ENCODE measurements around the gene RHOXF2B.
"Not testable (repeated sequence)": the region's sequence is repeated elsewhere in the genome, so short reads cannot be mapped to it uniquely, and the experiment has no call there.

Gene RHOXF2B

GRCh38 chrX:120036704-120037103, 40.8 kb downstream of the RHOXF2B start:
- Histone ChIP-seq H3K36me3 (ENCODE audit: control insufficient read depth in 1 of 2, insufficient read depth in 2 of 2, low read depth in 1 of 2, low read length in 2 of 2) (no peaks in the 10 kb centered on the region), H4K8ac (ENCODE audit: low read length) (no peak overlapping the region), H3K4me1 (ENCODE audit: control insufficient read depth, insufficient read depth, low read depth, low read length) (no peaks in the 10 kb centered on the region), H3K9me3 (ENCODE audit: control insufficient read depth, low read length) (no peaks in the 10 kb centered on the region), H2BK15ac (ENCODE audit: low read depth, poor library complexity, severe bottlenecking) (no peak overlapping the region), H3K23ac (ENCODE audit: low read length in 2 of 2) (no peak overlapping the region), H3K4me3 (ENCODE audit: insufficient read depth in 1 of 2, low read depth in 1 of 2, low read length in 2 of 2) (no peak overlapping the region), H3K79me1 (replicated peaks; ENCODE audit: low read length, poor library complexity, severe bottlenecking) (no peaks in the 10 kb centered on the region), H2BK120ac (ENCODE audit: low read depth, low read length) (no peak overlapping the region), H3K27me3 (ENCODE audit: control insufficient read depth in 1 of 2, insufficient read depth in 1 of 2, low read length in 2 of 2) (peaks cover 0 to 3% of the 10 kb centered on the region in 2 experiments), H3K9ac (ENCODE audit: low read length) (no peak overlapping the region), H3K4me2 (ENCODE audit: low read length, poor library complexity, severe bottlenecking) (no peak overlapping the region), H2BK12ac (ENCODE audit: low read length in 2 of 2) (no peak overlapping the region), H2BK5ac (ENCODE audit: low read depth, low read length, poor library complexity, severe bottlenecking) (no peak overlapping the region), H3K4ac (ENCODE audit: low read depth in 1 of 2, low read length in 2 of 2) (no peak overlapping the region), H4K91ac (ENCODE audit: low read length) (no peak overlapping the region), H2AFZ (ENCODE audit: low read depth, low read length) (no peak overlapping the region), H3K27ac (ENCODE audit: low read length, poor library complexity, severe bottlenecking) (no peak overlapping the region), H2AK5ac (ENCODE audit: low read length, severe bottlenecking) (no peak overlapping the region), H3K14ac (ENCODE audit: low read length in 2 of 2) (no peak overlapping the region), H3K18ac (ENCODE audit: low read depth in 1 of 2, low read length in 2 of 2) (no peak overlapping the region)
- WGBS: no CpG with 5 or more reads among the region's 1 CpG
- DNase-seq: no peak

- H3K27me3 ChIP-seq (ENCODE audit: control insufficient read depth in 1 of 2, insufficient read depth in 1 of 2, low read length in 2 of 2); H3K4me2 ChIP-seq (ENCODE audit: low read length, poor library complexity, severe bottlenecking); H2BK15ac ChIP-seq (ENCODE audit: low read depth, poor library complexity, severe bottlenecking); H4K91ac ChIP-seq (ENCODE audit: low read length); H2BK5ac ChIP-seq (ENCODE audit: low read depth, low read length, poor library complexity, severe bottlenecking); H4K8ac ChIP-seq (ENCODE audit: low read length); H2AFZ ChIP-seq (ENCODE audit: low read depth, low read length); H3K4me1 ChIP-seq (ENCODE audit: control insufficient read depth, insufficient read depth, low read depth, low read length); H2BK12ac ChIP-seq (ENCODE audit: low read length in 2 of 2); H3K9me3 ChIP-seq (ENCODE audit: control insufficient read depth, low read length); H3K79me1 ChIP-seq (replicated peaks; ENCODE audit: low read length, poor library complexity, severe bottlenecking); H3K27ac ChIP-seq (ENCODE audit: low read length, poor library complexity, severe bottlenecking); H3K4me3 ChIP-seq (ENCODE audit: insufficient read depth in 1 of 2, low read depth in 1 of 2, low read length in 2 of 2); H3K23ac ChIP-seq (ENCODE audit: low read length in 2 of 2); H2AK5ac ChIP-seq (ENCODE audit: low read length, severe bottlenecking); H3K18ac ChIP-seq (ENCODE audit: low read depth in 1 of 2, low read length in 2 of 2); H3K9ac ChIP-seq (ENCODE audit: low read length); H2BK120ac ChIP-seq (ENCODE audit: low read depth, low read length); H3K36me3 ChIP-seq (ENCODE audit: control insufficient read depth in 1 of 2, insufficient read depth in 2 of 2, low read depth in 1 of 2, low read length in 2 of 2); H3K4ac ChIP-seq (ENCODE audit: low read depth in 1 of 2, low read length in 2 of 2); DNase-seq; H3K14ac ChIP-seq (ENCODE audit: low read length in 2 of 2): not testable (repeated sequence)
- 20% methylated on average over 2 of the region's 9 CpGs for WGBS
Observed at GRCh38 chrX:120035522-120036309, 41.8 kb downstream of the RHOXF2B start.

GRCh38 chrX:120029354-120029753, 48.1 kb downstream of the RHOXF2B start:
- Histone ChIP-seq H4K91ac (ENCODE audit: low read length) (no peak overlapping the region), H3K9ac (ENCODE audit: low read length) (no peak overlapping the region), H2BK15ac (ENCODE audit: low read depth, poor library complexity, severe bottlenecking) (no peak overlapping the region), H3K4me3 (ENCODE audit: insufficient read depth in 1 of 2, low read depth in 1 of 2, low read length in 2 of 2) (no peak overlapping the region), H3K79me1 (replicated peaks; ENCODE audit: low read length, poor library complexity, severe bottlenecking) (no peaks in the 10 kb centered on the region), H3K18ac (ENCODE audit: low read depth in 1 of 2, low read length in 2 of 2) (no peak overlapping the region), H2BK5ac (ENCODE audit: low read depth, low read length, poor library complexity, severe bottlenecking) (no peak overlapping the region), H3K27ac (ENCODE audit: low read length, poor library complexity, severe bottlenecking) (no peak overlapping the region), H2AFZ (ENCODE audit: low read depth, low read length) (no peak overlapping the region), H3K14ac (ENCODE audit: low read length in 2 of 2) (no peak overlapping the region), H3K27me3 (ENCODE audit: control insufficient read depth in 1 of 2, insufficient read depth in 1 of 2, low read length in 2 of 2) (no peaks in the 10 kb centered on the region), H3K36me3 (ENCODE audit: control insufficient read depth in 1 of 2, insufficient read depth in 2 of 2, low read depth in 1 of 2, low read length in 2 of 2) (no peaks in the 10 kb centered on the region), H3K4me2 (ENCODE audit: low read length, poor library complexity, severe bottlenecking) (no peak overlapping the region), H2AK5ac (ENCODE audit: low read length, severe bottlenecking) (no peak overlapping the region), H3K4ac (ENCODE audit: low read depth in 1 of 2, low read length in 2 of 2) (no peak overlapping the region), H3K23ac (ENCODE audit: low read length in 2 of 2) (no peak overlapping the region), H2BK12ac (ENCODE audit: low read length in 2 of 2) (no peak overlapping the region), H4K8ac (ENCODE audit: low read length) (no peak overlapping the region), H3K4me1 (ENCODE audit: control insufficient read depth, insufficient read depth, low read depth, low read length) (no peaks in the 10 kb centered on the region), H2BK120ac (ENCODE audit: low read depth, low read length) (no peak overlapping the region), H3K9me3 (ENCODE audit: control insufficient read depth, low read length) (no peaks in the 10 kb centered on the region)
- WGBS: no CpG with 5 or more reads among the region's 3 CpGs
- no peak for DNase-seq

GRCh38 chrX:120023259-120023658, 54.2 kb downstream of the RHOXF2B start:
- no peak overlapping the region for H4K8ac ChIP-seq (ENCODE audit: low read length)
- H2BK12ac ChIP-seq (ENCODE audit: low read length in 2 of 2): no peak overlapping the region
- WGBS: 63% methylated on average over 2 of the region's 5 CpGs
- no peaks in the 10 kb centered on the region for H3K79me1 ChIP-seq (replicated peaks; ENCODE audit: low read length, poor library complexity, severe bottlenecking)
- H3K27ac ChIP-seq (ENCODE audit: low read length, poor library complexity, severe bottlenecking): no peak overlapping the region
- H3K14ac ChIP-seq (ENCODE audit: low read length in 2 of 2): no peak overlapping the region
- no peaks in the 10 kb centered on the region for H3K4me1 ChIP-seq (ENCODE audit: control insufficient read depth, insufficient read depth, low read depth, low read length)
- H2BK120ac ChIP-seq (ENCODE audit: low read depth, low read length): no peak overlapping the region
- H3K4ac ChIP-seq (ENCODE audit: low read depth in 1 of 2, low read length in 2 of 2): no peak overlapping the region
- H2AFZ ChIP-seq (ENCODE audit: low read depth, low read length): no peak overlapping the region
- H2BK15ac ChIP-seq (ENCODE audit: low read depth, poor library complexity, severe bottlenecking): no peak overlapping the region
- no peak overlapping the region for H4K91ac ChIP-seq (ENCODE audit: low read length)
- no peaks in the 10 kb centered on the region for H3K36me3 ChIP-seq (ENCODE audit: control insufficient read depth in 1 of 2, insufficient read depth in 2 of 2, low read depth in 1 of 2, low read length in 2 of 2)
- H3K27me3 ChIP-seq (ENCODE audit: control insufficient read depth in 1 of 2, insufficient read depth in 1 of 2, low read length in 2 of 2): peaks cover 0 to 28% of the 10 kb centered on the region in 2 experiments
- H2BK5ac ChIP-seq (ENCODE audit: low read depth, low read length, poor library complexity, severe bottlenecking): no peak overlapping the region
- H3K9me3 ChIP-seq (ENCODE audit: control insufficient read depth, low read length): no peaks in the 10 kb centered on the region
- H3K4me3 ChIP-seq (ENCODE audit: insufficient read depth in 1 of 2, low read depth in 1 of 2, low read length in 2 of 2): no peak overlapping the region
- no peak overlapping the region for H3K18ac ChIP-seq (ENCODE audit: low read depth in 1 of 2, low read length in 2 of 2)
- DNase-seq: no peak
- no peak overlapping the region for H2AK5ac ChIP-seq (ENCODE audit: low read length, severe bottlenecking)
- H3K9ac ChIP-seq (ENCODE audit: low read length): no peak overlapping the region
- H3K4me2 ChIP-seq (ENCODE audit: low read length, poor library complexity, severe bottlenecking): no peak overlapping the region
- H3K23ac ChIP-seq (ENCODE audit: low read length in 2 of 2): no peak overlapping the region

Measured in mesenchymal stem cell (in vitro differentiated cells and primary cell).